GM21717 (cell line): ENCODE measurements around the gene DDIAS.
"Not testable (repeated sequence)": the region's sequence is repeated elsewhere in the genome, so short reads cannot be mapped to it uniquely, and the experiment has no call there.

ENCODE experiments used
- ATAC-seq: cut with Tn5 transposase; IDR thresholded peaks from one replicate; pipeline ENCODE4 v1.9.1; 2021; ENCODE audit warnings: mild to moderate bottlenecking, moderate library complexity; ENCODE audit not compliant: unreplicated experiment

Gene DDIAS

GRCh38 chr11:82901165-82901921 lies at the start of gene DDIAS:
Gene DDIAS (plus strand): TSS chr11:82901736. CDS start chr11:82914739, 13,003 bp downstream.
- peak; percentile 60 for ATAC-seq

GRCh38 chr11:82854242-82854641 lies 47.3 kb upstream of the DDIAS start:
- no peak for ATAC-seq

- not testable (repeated sequence) for ATAC-seq
Observed at GRCh38 chr11:82854916-82855315, 46.6 kb upstream of the DDIAS start.

GRCh38 chr11:82855616-82856015 lies 45.9 kb upstream of the DDIAS start:
- no peak for ATAC-seq

GRCh38 chr11:82857145-82857544 lies 44.4 kb upstream of the DDIAS start:
- ATAC-seq = no peak

GRCh38 chr11:82858133-82858532 lies 43.4 kb upstream of the DDIAS start:
- ATAC-seq = no peak

GRCh38 chr11:82858556-82859091 lies 42.9 kb upstream of the DDIAS start:
- no peak for ATAC-seq

- no peak for ATAC-seq
Observed at GRCh38 chr11:82859750-82860149, 41.8 kb upstream of the DDIAS start.

- no peak for ATAC-seq
Observed at GRCh38 chr11:82862379-82862778, 39.2 kb upstream of the DDIAS start.

GRCh38 chr11:82863209-82863608 lies 38.3 kb upstream of the DDIAS start:
- no peak for ATAC-seq

GRCh38 chr11:82864268-82864667 lies 37.3 kb upstream of the DDIAS start:
- no peak for ATAC-seq

GRCh38 chr11:82865841-82866240 lies 35.7 kb upstream of the DDIAS start:
- no peak for ATAC-seq

GRCh38 chr11:82867495-82868082 lies 33.9 kb upstream of the DDIAS start:
- peak; percentile 65 for ATAC-seq

GRCh38 chr11:82869657-82870056 lies 31.9 kb upstream of the DDIAS start:
- ATAC-seq = no peak

- no peak for ATAC-seq
Observed at GRCh38 chr11:82871646-82872045, 29.9 kb upstream of the DDIAS start.

- no peak for ATAC-seq
Observed at GRCh38 chr11:82872377-82873150, 29.0 kb upstream of the DDIAS start.

- ATAC-seq = no peak
Observed at GRCh38 chr11:82873919-82874333, 27.6 kb upstream of the DDIAS start.

GRCh38 chr11:82874646-82875523 lies 26.7 kb upstream of the DDIAS start:
- no peak for ATAC-seq

GRCh38 chr11:82883853-82884252 lies 17.7 kb upstream of the DDIAS start:
- no peak for ATAC-seq

- ATAC-seq = no peak
Observed at GRCh38 chr11:82889133-82890001, 12.2 kb upstream of the DDIAS start.
